Prostate gland (tissue), 2 donors: ENCODE results near the gene WWOX. TPM values are rescaled to one million over a fixed set of nuclear protein-coding genes. Genes with fewer than 3 reads are reported as not detected.

Source experiments
- DNase-seq: peaks from one replicate; pipeline ENCODE4 v3.0.0-alpha.2; 2019; ENCODE audit warnings: low spot score
- H3K27ac ChIP-seq, 2 donors: fragments of 200-600 bp; sonication (generic); 2 replicates each; pipeline ENCODE4 v1.5.1; 2017 to 2019
- H3K27me3 ChIP-seq: fragments of 200-600 bp; sonication (generic); replicated peaks from 2 replicates; pipeline ENCODE4 v1.5.1; 2019; ENCODE audit not compliant: insufficient read depth
- H3K36me3 ChIP-seq, 2 donors: fragments of 200-600 bp; sonication (generic); 1 replicate in 1 of 2; 2 replicates in 1 of 2; pipeline versions ENCODE4 v1.5.1 to v1.8.1; 2017 to 2019
- H3K4me1 ChIP-seq: fragments of 200-600 bp; sonication (generic); replicated peaks from 2 replicates; pipeline ENCODE4 v1.5.1; 2019
- H3K4me3 ChIP-seq, 2 donors: fragments of 200-600 bp; sonication (generic); 2 replicates each; pipeline ENCODE4 v1.5.1; 2017 to 2019
- H3K9me3 ChIP-seq: fragments of 200-600 bp; sonication (generic); 2 replicates; pipeline ENCODE4 v1.5.1; 2017
- POLR2A ChIP-seq: fragments of 450-650 bp; IDR thresholded peaks from one replicate; pipeline ENCODE4 v1.6.1; 2016; ENCODE audit warnings: antibody characterized with exemption, mild to moderate bottlenecking
- POLR2AphosphoS5 ChIP-seq: sonication (generic); formaldehyde crosslinking; IDR thresholded peaks from one replicate; pipeline ENCODE4 v1.6.1; 2017; ENCODE audit warnings: antibody characterized with exemption
- WGBS: methylation state at CpG from one replicate; pipeline ENCODE4 v1.1.5; 2018; 5-methylcytosine and 5-hydroxymethylcytosine counted together
- intact Hi-C: fragments of 100-400 bp; cut with DNase I; formaldehyde crosslinking; loops from one replicate; pipeline ENCODE4 v1.14.2; 2022
- total RNA-seq, 2 donors: library from RNA; depleted of rRNA; stranded (reverse); fragments of >200 nt; gene quantifications; one replicate each; pipeline ENCODE4 v1.1.0, GENCODE V29; 2016
- TF ChIP-seq, protein P1 (sequence below), 4 experiments: fragments of 200-600 bp in 2 of 4; fragments of 450-650 bp in 2 of 4; sonication (generic) in 2 of 4; IDR thresholded peaks; 1 replicate in 3 of 4; 2 replicates in 1 of 4; pipeline ENCODE4 v1.5.1; 2016 to 2019; ENCODE audit warnings: antibody characterized with exemption in 4 of 4, mild to moderate bottlenecking in 2 of 4, moderate library complexity in 2 of 4

WWOX gene
- total RNA-seq, 2 donors from 2014 or later, result 93.2 to 99.4 TPM

DNA sequence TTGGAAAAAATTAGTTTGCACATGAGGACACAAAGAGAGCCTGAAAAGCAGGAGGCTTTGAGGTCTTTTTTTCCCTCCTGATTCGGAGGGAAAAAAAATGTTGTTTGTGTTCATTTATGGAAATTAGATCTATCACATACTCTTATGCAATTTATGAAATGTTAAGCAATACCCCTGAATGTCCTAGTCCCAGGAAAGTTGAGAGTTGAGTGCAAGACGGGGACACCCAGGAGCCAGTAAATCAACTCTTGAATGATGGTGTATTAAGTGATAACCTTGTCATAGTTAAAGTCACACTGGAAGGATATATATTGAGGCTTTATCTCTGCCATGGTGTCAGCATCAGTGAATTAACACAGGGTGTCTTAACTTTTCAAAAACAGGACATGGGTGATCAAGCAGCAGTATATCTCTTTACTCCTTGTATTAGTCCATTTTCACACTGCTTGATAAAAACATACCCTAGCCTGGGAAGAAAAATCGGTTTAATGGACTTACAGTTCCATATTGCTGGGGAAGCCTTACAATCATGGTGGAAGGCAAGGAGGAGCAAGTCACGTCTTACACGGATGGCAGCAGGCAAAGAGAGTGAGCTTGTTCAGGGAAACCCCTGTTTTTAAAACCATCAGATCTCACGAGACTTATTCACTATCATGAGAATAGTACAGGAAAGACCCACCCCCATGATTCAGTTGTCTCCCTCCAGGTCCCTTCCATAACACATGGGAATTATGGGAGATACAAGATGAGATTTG, 1032.0 kb downstream of the WWOX start:
- WGBS, result 93% methylated on average over 6 of the region's 6 CpGs
- intact Hi-C loops, result no loop called here
- Histone ChIP-seq H3K9me3 (no peaks in the 10 kb centered on the region), H3K4me1 (no peaks in the 10 kb centered on the region), H3K27ac (no peak overlapping the region), H3K36me3 (no peaks in the 10 kb centered on the region), H3K27me3 (no peaks in the 10 kb centered on the region), H3K4me3 (no peak overlapping the region)
- TF ChIP-seq POLR2A (no peak), POLR2AphosphoS5 (no peak)
- TF ChIP-seq, protein P1, sequence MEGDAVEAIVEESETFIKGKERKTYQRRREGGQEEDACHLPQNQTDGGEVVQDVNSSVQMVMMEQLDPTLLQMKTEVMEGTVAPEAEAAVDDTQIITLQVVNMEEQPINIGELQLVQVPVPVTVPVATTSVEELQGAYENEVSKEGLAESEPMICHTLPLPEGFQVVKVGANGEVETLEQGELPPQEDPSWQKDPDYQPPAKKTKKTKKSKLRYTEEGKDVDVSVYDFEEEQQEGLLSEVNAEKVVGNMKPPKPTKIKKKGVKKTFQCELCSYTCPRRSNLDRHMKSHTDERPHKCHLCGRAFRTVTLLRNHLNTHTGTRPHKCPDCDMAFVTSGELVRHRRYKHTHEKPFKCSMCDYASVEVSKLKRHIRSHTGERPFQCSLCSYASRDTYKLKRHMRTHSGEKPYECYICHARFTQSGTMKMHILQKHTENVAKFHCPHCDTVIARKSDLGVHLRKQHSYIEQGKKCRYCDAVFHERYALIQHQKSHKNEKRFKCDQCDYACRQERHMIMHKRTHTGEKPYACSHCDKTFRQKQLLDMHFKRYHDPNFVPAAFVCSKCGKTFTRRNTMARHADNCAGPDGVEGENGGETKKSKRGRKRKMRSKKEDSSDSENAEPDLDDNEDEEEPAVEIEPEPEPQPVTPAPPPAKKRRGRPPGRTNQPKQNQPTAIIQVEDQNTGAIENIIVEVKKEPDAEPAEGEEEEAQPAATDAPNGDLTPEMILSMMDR (IDR thresholded peaks at IDR 0.05), result no peak
- DNase-seq, result no peak

DNA sequence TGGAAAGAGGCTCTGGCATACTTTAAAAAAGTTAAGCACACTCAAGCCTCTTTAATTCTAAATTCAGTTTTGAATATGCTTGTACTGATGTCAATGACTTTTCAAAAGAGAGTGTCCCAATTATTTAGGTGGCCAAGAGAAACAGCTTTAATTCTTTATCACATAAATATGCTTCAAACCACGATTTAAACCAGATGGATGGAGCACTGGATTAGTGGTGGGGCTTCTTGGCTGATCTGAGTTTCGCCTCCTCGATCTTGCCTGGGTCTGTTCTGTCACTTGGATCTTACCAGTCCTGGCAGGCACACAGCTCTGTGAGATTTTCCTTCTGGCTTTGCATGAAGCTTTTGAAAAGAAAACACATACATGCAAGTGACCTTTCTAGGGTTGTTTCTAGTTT, 1033.2 kb downstream of the WWOX start:
- Histone ChIP-seq H3K27me3 (no peaks in the 10 kb centered on the region), H3K27ac (no peak overlapping the region), H3K4me1 (no peaks in the 10 kb centered on the region), H3K36me3 (no peaks in the 10 kb centered on the region), H3K9me3 (no peaks in the 10 kb centered on the region), H3K4me3 (no peak overlapping the region)
- DNase-seq, result no peak
- WGBS, result 36% methylated on average over 3 of the region's 3 CpGs
- TF ChIP-seq, protein P1 (IDR thresholded peaks at IDR 0.05), result no peak
- no peak for TF ChIP-seq POLR2A
- no peak for TF ChIP-seq POLR2AphosphoS5
- intact Hi-C loops, result no loop called here

DNA sequence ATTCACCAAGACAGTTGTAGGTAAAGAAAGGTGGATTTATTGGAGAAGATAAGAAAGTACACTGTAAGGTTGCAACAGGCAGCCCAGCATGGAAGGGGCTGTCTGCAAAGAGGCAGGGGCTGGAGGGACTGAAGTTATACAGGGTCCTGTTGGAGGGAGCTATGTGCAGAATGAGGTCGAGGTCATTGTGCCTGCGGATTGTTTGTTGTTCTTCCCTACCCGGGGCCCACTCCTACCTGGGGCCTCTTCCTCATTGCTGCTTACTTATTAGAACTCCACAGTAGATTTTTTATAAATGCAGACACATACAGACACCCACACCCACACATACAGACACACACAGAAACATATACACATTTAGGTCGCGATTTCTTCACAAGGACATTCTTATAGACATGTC, 1034.8 kb downstream of the WWOX start:
- WGBS, result 84% methylated on average over 5 of the region's 5 CpGs
- TF ChIP-seq POLR2AphosphoS5 (no peak), POLR2A (no peak)
- TF ChIP-seq, protein P1 (IDR thresholded peaks at IDR 0.05), result no peak

DNA sequence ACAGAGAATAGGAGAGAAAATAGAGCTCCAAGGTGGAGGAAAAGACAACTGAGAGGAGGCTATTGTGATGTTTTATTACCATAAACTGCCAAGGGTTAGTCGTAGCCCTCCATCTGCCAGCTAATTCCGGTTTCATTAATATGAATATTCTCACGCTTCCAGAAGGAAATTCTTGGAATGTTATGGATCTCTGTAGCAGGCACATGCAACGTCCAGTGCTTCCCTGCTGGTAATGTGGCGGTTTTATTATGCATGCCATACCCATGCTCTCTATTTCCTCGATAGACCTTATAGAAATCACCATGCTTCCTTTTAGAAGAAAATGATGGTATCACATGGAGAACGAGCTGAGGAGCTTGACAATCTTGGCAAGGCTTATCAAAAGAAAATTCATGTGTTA, 1037.5 kb downstream of the WWOX start:
- Histone ChIP-seq H3K27ac (no peak overlapping the region), H3K27me3 (no peaks in the 10 kb centered on the region), H3K9me3 (no peaks in the 10 kb centered on the region), H3K4me1 (no peaks in the 10 kb centered on the region), H3K36me3 (no peaks in the 10 kb centered on the region), H3K4me3 (no peak overlapping the region)
- TF ChIP-seq POLR2AphosphoS5, result no peak
- TF ChIP-seq, protein P1 (IDR thresholded peaks at IDR 0.05), result no peak
- no peak for TF ChIP-seq POLR2A
- no peak for DNase-seq
- 80% methylated on average over 7 of the region's 7 CpGs for WGBS
- intact Hi-C loops, result no loop called here

More for the DNA sequence above, 1034.8 kb downstream of the WWOX start:
- no peak overlapping the region for H3K27ac ChIP-seq
- no peak overlapping the region for H3K4me3 ChIP-seq
- DNase-seq, result no peak
- no peaks in the 10 kb centered on the region for H3K36me3 ChIP-seq
- H3K9me3 ChIP-seq, result no peaks in the 10 kb centered on the region
- intact Hi-C loops, result no loop called here
- no peaks in the 10 kb centered on the region for H3K4me1 ChIP-seq
- no peaks in the 10 kb centered on the region for H3K27me3 ChIP-seq

DNA sequence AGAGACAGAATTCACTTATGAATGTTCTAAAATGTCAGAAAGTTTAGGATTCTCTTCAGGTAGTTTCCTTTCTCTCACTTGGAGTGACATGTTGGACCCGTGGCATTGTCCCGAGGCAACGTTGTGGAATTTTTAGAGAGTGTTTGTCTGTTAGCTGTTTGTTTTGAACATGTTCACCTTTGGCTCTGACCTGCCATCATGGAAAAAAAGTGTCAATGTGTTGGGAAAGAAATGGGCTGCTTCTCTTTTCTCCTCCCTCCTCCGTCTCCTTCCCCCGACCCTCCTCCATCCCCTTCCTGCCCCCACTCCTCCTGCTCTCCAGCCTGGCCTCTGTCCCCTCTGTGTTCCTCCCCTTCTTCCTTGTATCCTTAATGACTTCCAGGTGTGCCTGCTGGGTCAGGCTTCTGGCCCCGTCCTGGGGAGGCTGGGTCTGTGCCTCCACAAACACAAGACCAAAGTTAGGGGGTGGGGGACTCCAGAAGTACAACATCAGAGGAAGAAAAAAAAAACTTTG, 1038.0 kb downstream of the WWOX start:
- Histone ChIP-seq H3K27ac (no peak overlapping the region), H3K4me1 (no peaks in the 10 kb centered on the region), H3K36me3 (no peaks in the 10 kb centered on the region), H3K4me3 (no peak overlapping the region), H3K9me3 (no peaks in the 10 kb centered on the region), H3K27me3 (no peaks in the 10 kb centered on the region)
- WGBS, result 61% methylated on average over 6 of the region's 6 CpGs
- TF ChIP-seq POLR2AphosphoS5 (no peak), POLR2A (no peak)
- TF ChIP-seq, protein P1 (IDR thresholded peaks at IDR 0.05), result no peak
- no peak for DNase-seq
- intact Hi-C loops, result no loop called here
